CD4-positive, CD25-positive, alpha-beta regulatory T cell (primary cell): ENCODE measurements around the gene SARDH. TPM values are rescaled to one million over a fixed set of nuclear protein-coding genes. Genes with fewer than 3 reads are reported as not detected.

Experiments used
- ATAC-seq, 2 donors: fragments of 150-1000 bp; cut with Tn5 transposase; one replicate each; pipeline ENCODE4 v1.10.0; 2021; ENCODE audit warnings: low read depth in 2 of 2, moderate number of reproducible peaks in 2 of 2, moderate library complexity in 1 of 2
- DNase-seq, 3 donors: peaks; one replicate each; pipeline versions ENCODE4 v3.0.0 to v3.0.0-alpha.2; 2012 to 2022; ENCODE audit warnings: mixed read lengths in 1 of 3
- H3K27ac ChIP-seq: one replicate; pipeline ENCODE4 v1.7.0; 2013; ENCODE audit warnings: mild to moderate bottlenecking, low read length; ENCODE audit not compliant: insufficient read depth, poor library complexity, severe bottlenecking
- H3K27me3 ChIP-seq: one replicate; pipeline ENCODE4 v1.7.0; 2013; ENCODE audit warnings: low read length; ENCODE audit not compliant: control insufficient read depth, insufficient read depth
- H3K36me3 ChIP-seq: one replicate; pipeline ENCODE4 v1.7.0; 2013; ENCODE audit warnings: mild to moderate bottlenecking, low read length, moderate library complexity; ENCODE audit not compliant: control insufficient read depth, insufficient read depth
- H3K4me1 ChIP-seq: 2 replicates; pipeline ENCODE4 v1.7.0; 2013; ENCODE audit warnings: mild to moderate bottlenecking, low read length; ENCODE audit not compliant: insufficient read depth, control insufficient read depth, poor library complexity, severe bottlenecking
- H3K4me3 ChIP-seq: one replicate; pipeline ENCODE4 v1.7.0; 2013; ENCODE audit warnings: low read depth, mild to moderate bottlenecking, low read length, moderate library complexity
- H3K9me3 ChIP-seq, 2 experiments: 1 replicate in 1 of 2; 2 replicates in 1 of 2; pipeline ENCODE4 v1.7.0; 2013; ENCODE audit warnings: low read length in 2 of 2, mild to moderate bottlenecking in 1 of 2, moderate library complexity in 1 of 2; ENCODE audit not compliant: control insufficient read depth in 2 of 2
- H3K27ac Mint-ChIP-seq, 3 donors: one replicate each; pipeline ENCODE4 v1.8.0; 2020 to 2022; ENCODE audit warnings: mild to moderate bottlenecking in 3 of 3, mixed read lengths in 3 of 3, moderate library complexity in 2 of 3
- H3K27me3 Mint-ChIP-seq: one replicate; pipeline ENCODE4 v1.8.0; 2022; ENCODE audit warnings: mild to moderate bottlenecking, mixed read lengths
- H3K36me3 Mint-ChIP-seq: one replicate; pipeline ENCODE4 v1.8.0; 2020; ENCODE audit warnings: mixed read lengths
- H3K4me1 Mint-ChIP-seq, 4 donors: one replicate each; pipeline ENCODE4 v1.8.0; 2020 to 2022; ENCODE audit warnings: mixed read lengths in 4 of 4, mild to moderate bottlenecking in 1 of 4
- H3K4me3 Mint-ChIP-seq, 4 donors: one replicate each; pipeline ENCODE4 v1.8.0; 2020 to 2022; ENCODE audit warnings: mild to moderate bottlenecking in 4 of 4, mixed read lengths in 4 of 4, moderate library complexity in 3 of 4
- H3K9me3 Mint-ChIP-seq, 7 donors: one replicate each; pipeline ENCODE4 v1.8.0; 2020 to 2022; ENCODE audit warnings: mixed read lengths in 7 of 7, mild to moderate bottlenecking in 3 of 7, moderate library complexity in 2 of 7
- polyA plus RNA-seq, 4 donors: library from polyadenylated mRNA; unstranded; fragments of 300-500 nt; fragmentation: Illumina TruSeq; gene quantifications; one replicate each; pipeline ENCODE4 v1.2.3, GENCODE V29; 2021
- total RNA-seq: library from RNA; stranded (reverse); gene quantifications from one replicate; pipeline ENCODE4 v1.2.3, GENCODE V29; 2022

The SARDH gene
- total and polyA plus RNA-seq, 5 donors from 2014 or later = 5.8 to 15.6 (median 8.4) TPM

DNA sequence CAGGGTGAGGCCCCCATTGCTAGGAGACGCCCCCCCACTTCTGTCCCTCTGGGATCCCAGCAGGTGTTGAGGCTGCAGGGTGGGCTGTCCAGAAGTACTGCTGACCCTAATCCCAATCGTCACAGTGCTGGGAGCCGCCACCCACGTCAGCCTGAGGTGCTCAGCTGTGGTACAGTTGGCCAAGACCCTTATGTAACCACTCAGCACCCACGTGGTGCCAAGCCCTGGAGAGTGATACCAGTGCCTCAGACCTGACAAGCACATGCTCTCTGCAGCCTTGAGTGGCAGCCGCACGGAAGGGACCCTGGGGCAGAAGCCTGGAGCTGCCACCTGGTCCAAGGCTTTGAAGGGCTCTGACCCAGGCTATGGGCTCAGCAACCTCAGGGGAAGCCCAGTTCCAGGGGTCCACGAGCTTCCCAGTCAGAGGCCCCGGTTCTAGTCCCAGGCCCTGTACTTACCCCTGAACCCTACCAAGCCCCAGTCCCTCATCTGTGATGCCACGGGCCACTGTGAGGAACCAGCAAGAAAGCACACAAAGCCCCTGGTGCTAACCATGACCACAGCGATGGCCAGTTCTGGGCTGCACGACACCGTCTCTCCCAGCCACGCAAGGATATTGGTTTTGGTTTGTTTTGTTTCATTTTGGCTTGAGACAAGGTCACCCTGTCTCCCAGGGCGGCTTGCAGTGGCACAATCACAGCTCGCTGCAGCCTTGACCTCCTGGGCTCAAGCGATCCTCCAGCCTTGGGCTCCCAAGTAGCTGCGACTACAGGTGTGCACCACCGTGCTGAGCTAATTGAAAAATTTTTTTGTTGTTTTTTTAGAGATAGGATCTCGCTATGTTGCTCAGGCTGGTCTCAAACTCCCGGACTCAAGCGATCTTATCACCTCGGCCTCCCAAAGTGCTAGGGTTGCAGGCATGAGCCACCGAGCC lies 51.2 kb downstream of the SARDH start:
- Mint-ChIP-seq H3K27me3 (no peaks in the 10 kb centered on the region), H3K9me3 (no peaks in the 10 kb centered on the region), H3K4me1 (peaks cover 6 to 43% (median 16%) of the 10 kb centered on the region in 4 donors), H3K27ac (peak overlapping the region; percentile 20 to 99 (median 76)), H3K36me3 (no peaks in the 10 kb centered on the region), H3K4me3 (peak overlapping the region in 1 of 4 donors; percentile 22)
- no peaks in the 10 kb centered on the region for H3K9me3 ChIP-seq
- ATAC-seq = no peak
- DNase-seq = no peak
- H3K4me3 ChIP-seq = no peak overlapping the region
- H3K4me1 ChIP-seq = peaks cover 25% of the 10 kb centered on the region
- peaks cover 4% of the 10 kb centered on the region for H3K36me3 ChIP-seq
- H3K27me3 ChIP-seq = no peaks in the 10 kb centered on the region
- no peak overlapping the region for H3K27ac ChIP-seq

DNA sequence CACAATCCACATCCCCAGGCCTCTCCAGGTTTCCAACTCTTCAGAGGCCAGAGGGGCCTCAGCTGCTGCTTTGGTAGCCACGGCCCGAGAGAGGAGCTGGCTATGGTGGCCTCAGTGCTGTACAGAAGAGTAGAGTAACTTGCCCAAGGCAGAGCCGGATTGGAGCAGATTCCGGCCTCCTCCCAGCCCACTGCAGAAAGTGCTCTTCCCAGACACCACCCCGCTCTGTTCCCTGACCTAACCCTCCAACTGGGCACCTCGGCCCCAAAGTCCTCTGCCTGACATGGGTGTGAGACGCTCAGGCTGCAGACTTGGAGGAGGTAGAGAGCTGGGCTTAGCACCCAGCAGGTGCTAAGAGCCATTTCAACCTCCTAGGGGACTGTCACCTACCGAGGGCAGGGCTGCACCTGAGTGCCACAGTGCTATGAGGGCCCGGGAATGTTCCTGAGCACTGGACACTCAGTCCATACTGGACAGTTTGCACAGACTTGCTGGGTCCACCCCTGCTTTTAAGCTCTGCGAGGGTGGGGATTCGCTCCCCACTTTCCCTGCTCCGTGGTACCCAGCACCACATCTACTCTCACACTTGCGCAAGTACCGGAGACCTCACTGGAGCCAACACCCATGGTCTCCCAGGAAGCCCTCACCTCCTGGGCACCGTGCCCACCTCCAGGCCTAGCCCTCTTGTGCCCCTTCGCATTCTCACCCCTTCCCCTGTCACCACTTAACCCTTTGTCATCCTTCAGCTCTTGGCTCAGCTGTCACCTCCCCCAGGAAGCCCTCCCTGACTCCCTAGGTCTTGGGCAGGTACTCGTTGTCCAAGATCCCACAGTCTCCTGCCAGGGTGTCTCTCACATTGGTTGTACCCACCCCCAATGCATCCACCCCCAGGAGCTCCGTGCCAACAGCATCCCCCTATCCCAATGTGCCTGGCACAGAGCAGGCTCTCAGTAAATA lies 52.2 kb downstream of the SARDH start:
- no peak overlapping the region for H3K4me3 ChIP-seq
- H3K9me3 ChIP-seq = no peaks in the 10 kb centered on the region
- DNase-seq (no peak), ATAC-seq (no peak)
- peak overlapping the region; percentile 68 to 99 (median 74) for H3K27ac Mint-ChIP-seq
- H3K27me3 ChIP-seq = no peaks in the 10 kb centered on the region
- H3K36me3 ChIP-seq = peaks cover 4% of the 10 kb centered on the region
- no peaks in the 10 kb centered on the region for H3K36me3 Mint-ChIP-seq
- H3K27me3 Mint-ChIP-seq = no peaks in the 10 kb centered on the region
- no peaks in the 10 kb centered on the region for H3K9me3 Mint-ChIP-seq
- peak overlapping the region in 1 of 4 donors; percentile 22 for H3K4me3 Mint-ChIP-seq
- H3K4me1 Mint-ChIP-seq = peaks cover 6 to 41% (median 16%) of the 10 kb centered on the region in 4 donors
- peaks cover 25% of the 10 kb centered on the region for H3K4me1 ChIP-seq
- peak overlapping the region; percentile 8 for H3K27ac ChIP-seq

DNA sequence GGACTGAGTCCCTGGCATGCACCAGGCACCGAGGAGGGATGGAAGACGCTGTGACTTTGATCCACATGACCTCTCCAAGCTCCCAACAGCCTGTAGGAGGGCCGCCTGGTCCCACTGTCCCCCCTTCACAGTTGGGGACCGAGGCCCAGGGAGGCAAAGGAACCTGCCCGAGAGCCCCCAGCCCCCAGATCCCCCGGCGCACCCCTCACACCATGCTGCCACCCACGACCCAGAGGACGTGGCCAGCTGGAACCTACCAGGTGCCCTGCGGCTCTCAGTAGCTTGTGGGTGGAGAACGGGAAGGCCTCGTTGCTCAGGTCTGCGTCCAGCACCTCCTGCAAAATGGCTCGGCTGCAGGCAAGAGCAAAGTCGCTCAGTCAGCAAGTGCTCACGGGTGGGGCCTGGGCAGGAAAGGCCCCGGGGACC lies 53.2 kb downstream of the SARDH start:
- Histone ChIP-seq H3K9me3 (no peaks in the 10 kb centered on the region), H3K4me1 (peaks cover 25% of the 10 kb centered on the region), H3K4me3 (no peak overlapping the region), H3K27ac (peak overlapping the region; percentile 87), H3K36me3 (peaks cover 1% of the 10 kb centered on the region), H3K27me3 (no peaks in the 10 kb centered on the region)
- Mint-ChIP-seq H3K36me3 (no peaks in the 10 kb centered on the region), H3K27me3 (no peaks in the 10 kb centered on the region), H3K9me3 (no peaks in the 10 kb centered on the region), H3K4me3 (no peak overlapping the region), H3K27ac (peak overlapping the region; percentile 34 to 99 (median 68)), H3K4me1 (peaks cover 6 to 41% (median 16%) of the 10 kb centered on the region in 4 donors)
- no peak for ATAC-seq
- DNase-seq = no peak

DNA sequence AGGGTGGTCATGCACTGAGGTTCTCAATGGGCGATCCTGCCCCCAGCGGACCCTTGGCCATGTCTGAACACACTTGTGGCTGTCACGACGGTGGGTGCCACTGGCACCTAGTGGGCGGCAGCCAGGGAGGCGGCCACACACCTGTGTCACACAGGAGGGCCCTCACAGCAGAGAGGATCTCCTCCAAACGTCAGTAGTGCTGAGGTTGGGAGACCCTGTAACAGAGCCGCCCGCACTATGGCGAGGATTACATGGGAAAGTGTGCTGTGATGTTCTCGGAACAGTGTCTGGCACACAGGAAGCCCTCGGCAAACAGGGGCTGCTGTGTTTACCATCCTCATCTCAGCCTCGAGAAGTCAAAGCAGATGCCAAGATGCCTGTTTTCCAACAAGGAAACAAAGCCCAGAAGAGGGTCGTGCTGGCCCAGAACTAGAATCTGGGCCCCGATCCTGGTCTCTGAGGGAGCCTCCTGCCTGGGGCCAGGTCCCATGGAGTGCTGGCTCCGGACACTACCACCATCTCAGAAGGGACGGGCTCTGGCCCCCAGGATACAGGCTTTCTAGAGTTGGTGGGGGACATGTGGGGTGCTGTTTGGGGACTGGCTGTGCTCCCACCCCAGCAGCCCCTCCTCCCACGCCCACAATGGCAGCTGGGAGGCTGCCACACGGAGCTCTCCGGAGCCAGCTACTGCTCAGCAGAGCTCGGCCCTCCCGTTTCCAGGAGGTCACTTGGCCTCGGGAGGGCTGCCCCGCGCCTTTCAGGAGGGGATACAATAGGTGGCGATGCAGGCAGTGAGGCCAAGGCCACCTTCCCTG lies 53.8 kb downstream of the SARDH start:
- Histone ChIP-seq H3K9me3 (no peaks in the 10 kb centered on the region), H3K27ac (peak overlapping the region; percentile 87), H3K36me3 (no peaks in the 10 kb centered on the region), H3K27me3 (no peaks in the 10 kb centered on the region), H3K4me3 (peak overlapping the region; percentile 2), H3K4me1 (peaks cover 25% of the 10 kb centered on the region)
- Mint-ChIP-seq H3K36me3 (no peaks in the 10 kb centered on the region), H3K4me1 (peaks cover 6 to 44% (median 16%) of the 10 kb centered on the region in 4 donors), H3K27ac (peak overlapping the region; percentile 99 to 100 (median 99)), H3K4me3 (peak overlapping the region; percentile 62 to 88 (median 86)), H3K27me3 (no peaks in the 10 kb centered on the region), H3K9me3 (no peaks in the 10 kb centered on the region)
- ATAC-seq (peak; percentile 3 to 7), DNase-seq (no peak)

DNA sequence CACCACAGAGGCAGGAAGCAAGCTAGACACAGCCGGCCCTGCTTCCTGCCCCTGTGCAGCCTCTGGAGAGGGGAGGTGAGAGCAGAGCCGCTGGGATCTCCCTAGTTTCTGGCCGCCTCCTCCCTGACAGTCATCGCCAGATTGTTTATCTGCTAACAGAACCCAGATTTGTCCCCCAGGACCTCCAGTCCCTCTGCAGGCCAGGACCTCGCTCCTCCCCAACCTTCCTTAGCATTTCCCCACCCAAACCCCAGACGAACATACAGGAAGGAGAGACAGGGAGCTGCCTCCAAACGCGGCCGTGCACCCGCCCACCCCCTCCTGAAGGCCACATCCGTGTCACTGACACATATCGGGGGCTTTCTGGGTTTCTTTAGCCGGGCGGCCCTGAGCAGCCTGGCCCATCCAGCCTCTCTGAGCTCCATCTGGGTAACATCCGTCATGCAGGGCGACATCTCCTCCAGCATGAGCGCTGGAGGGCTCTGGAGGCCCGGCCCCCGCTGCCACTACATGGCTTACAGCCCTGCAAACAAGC lies 54.5 kb downstream of the SARDH start:
- no peaks in the 10 kb centered on the region for H3K27me3 Mint-ChIP-seq
- no peaks in the 10 kb centered on the region for H3K36me3 Mint-ChIP-seq
- peak overlapping the region; percentile 99 to 100 (median 99) for H3K27ac Mint-ChIP-seq
- peak; percentile 49 to 80 (median 72) for DNase-seq
- H3K4me3 ChIP-seq = peak overlapping the region; percentile 24
- no peaks in the 10 kb centered on the region for H3K9me3 ChIP-seq
- H3K4me1 Mint-ChIP-seq = peaks cover 8 to 49% (median 19%) of the 10 kb centered on the region in 4 donors
- H3K36me3 ChIP-seq = no peaks in the 10 kb centered on the region
- H3K4me1 ChIP-seq = peaks cover 29% of the 10 kb centered on the region
- ATAC-seq = peak; percentile 84 to 86
- peak overlapping the region; percentile 87 for H3K27ac ChIP-seq
- H3K27me3 ChIP-seq = no peaks in the 10 kb centered on the region
- H3K9me3 Mint-ChIP-seq = no peaks in the 10 kb centered on the region
- peak overlapping the region; percentile 62 to 88 (median 86) for H3K4me3 Mint-ChIP-seq

DNA sequence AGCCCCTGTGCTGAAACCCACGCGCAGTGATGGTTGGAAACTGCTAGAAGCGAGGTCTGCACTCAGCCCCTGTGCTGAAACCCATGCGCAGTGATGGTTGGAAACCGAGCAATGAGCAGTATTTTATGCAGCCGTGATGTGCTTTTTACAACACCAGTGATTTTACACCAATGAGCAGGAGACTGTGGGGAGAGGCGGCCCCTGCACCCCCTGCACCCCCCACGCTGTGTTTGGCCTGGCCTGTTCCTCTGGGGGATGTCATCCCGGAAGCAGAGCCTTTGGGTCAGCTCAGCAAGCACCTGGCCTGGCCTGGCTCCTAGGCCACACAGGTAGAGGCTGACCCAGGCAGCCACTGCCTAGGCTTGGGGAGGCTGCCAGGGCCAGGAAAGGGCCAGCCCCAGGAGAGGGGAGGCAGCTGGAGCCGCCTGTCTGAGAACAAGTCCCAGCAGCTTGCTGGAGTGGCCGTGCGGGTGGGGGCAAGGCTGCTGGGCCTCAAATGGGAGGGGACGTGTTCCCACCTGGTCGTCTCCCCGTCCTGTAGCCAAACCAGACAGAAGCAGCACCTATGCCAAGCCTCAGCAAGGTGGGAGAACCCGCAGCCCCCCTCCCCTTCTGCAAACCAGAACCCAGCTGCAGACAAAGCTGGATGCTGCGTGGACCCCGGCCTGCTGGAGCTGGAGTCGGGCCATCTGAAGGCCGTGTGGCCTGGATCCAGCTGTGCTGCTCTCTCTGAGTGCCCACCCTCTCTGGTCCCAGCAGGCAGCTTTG lies 55.1 kb downstream of the SARDH start:
- Mint-ChIP-seq H3K36me3 (no peaks in the 10 kb centered on the region), H3K27ac (peak overlapping the region; percentile 99 to 100 (median 99)), H3K4me1 (peaks cover 8 to 55% (median 20%) of the 10 kb centered on the region in 4 donors), H3K9me3 (no peaks in the 10 kb centered on the region), H3K27me3 (no peaks in the 10 kb centered on the region), H3K4me3 (peak overlapping the region; percentile 62 to 88 (median 86))
- Histone ChIP-seq H3K27me3 (no peaks in the 10 kb centered on the region), H3K27ac (peak overlapping the region; percentile 87), H3K4me1 (peaks cover 35% of the 10 kb centered on the region), H3K4me3 (no peak overlapping the region), H3K9me3 (no peaks in the 10 kb centered on the region), H3K36me3 (no peaks in the 10 kb centered on the region)
- ATAC-seq (no peak), DNase-seq (no peak)
